ENCODE measurements around the gene TPST2.
A peak's percentile ranks its signal among the peaks of the same experiment; 100 is the strongest.

TPST2 gene

DNA sequence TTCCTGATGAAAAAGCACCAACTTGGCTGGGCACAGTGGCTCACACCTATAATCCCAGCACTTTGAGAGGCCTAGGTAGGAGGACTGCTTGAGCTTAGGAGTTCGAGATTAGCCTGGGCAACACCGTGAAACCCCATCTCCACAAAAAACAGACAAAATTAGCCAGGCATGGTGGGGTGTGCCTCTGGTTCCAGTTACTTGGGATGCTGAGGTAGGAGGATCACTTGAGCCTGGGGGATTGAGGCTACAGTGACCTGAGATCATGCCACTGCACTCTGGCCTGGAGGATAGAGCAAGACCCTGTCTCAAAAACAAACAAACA is 109.4 kb downstream of the TPST2 start:
- no peak for DNase-seq (ENCODE audit: low read depth)
- peak overlapping the region; percentile 55 for H3K4me3 ChIP-seq (ENCODE audit: low read depth, low read length)
- TF ChIP-seq, protein P1, sequence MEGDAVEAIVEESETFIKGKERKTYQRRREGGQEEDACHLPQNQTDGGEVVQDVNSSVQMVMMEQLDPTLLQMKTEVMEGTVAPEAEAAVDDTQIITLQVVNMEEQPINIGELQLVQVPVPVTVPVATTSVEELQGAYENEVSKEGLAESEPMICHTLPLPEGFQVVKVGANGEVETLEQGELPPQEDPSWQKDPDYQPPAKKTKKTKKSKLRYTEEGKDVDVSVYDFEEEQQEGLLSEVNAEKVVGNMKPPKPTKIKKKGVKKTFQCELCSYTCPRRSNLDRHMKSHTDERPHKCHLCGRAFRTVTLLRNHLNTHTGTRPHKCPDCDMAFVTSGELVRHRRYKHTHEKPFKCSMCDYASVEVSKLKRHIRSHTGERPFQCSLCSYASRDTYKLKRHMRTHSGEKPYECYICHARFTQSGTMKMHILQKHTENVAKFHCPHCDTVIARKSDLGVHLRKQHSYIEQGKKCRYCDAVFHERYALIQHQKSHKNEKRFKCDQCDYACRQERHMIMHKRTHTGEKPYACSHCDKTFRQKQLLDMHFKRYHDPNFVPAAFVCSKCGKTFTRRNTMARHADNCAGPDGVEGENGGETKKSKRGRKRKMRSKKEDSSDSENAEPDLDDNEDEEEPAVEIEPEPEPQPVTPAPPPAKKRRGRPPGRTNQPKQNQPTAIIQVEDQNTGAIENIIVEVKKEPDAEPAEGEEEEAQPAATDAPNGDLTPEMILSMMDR (IDR thresholded peaks at IDR 0.05; ENCODE audit: low read depth, low read length, missing control alignments): no peak

DNA sequence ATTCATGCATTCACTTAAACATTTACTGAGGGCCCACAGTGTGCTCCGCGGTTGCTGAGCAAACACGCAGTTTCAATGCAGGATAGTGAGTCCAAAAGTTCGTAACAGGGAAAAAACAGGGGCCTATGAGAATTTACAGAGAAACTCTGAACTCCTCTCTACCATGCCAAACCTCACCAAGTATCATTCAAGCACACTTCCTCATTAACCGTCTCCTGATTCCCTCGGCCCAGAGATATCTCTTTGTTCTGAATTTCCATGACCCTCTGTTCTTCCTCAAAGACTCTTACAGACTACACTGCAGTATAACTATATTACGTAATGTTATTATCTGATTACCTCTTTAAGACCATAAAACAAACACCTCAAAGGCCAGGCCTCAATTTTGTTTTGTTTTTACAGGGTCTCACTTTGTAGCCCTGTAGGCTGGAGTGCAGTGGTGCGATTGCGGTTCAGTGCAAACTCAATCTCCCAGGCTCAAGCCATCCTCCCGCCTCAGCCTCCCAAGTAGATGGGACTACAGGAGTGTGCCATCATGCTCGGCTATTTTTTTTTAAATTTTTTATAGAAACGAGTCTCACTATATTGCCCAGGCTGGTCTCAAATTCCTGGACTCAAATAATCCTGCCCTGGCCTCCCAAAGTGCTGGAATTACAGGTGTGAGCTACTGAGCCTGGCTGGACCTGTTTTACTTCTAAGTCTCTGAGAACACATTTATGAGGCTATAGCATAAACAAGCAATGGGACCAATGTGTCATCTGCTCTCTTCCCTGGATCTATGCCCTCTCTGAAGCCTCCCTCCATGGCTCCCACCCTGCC is 109.9 kb downstream of the TPST2 start:
- H3K4me3 ChIP-seq (ENCODE audit: low read depth, low read length): peak overlapping the region; percentile 55
- TF ChIP-seq, protein P1 (IDR thresholded peaks at IDR 0.05; ENCODE audit: low read depth, low read length, missing control alignments): no peak
- DNase-seq (ENCODE audit: low read depth): no peak

DNA sequence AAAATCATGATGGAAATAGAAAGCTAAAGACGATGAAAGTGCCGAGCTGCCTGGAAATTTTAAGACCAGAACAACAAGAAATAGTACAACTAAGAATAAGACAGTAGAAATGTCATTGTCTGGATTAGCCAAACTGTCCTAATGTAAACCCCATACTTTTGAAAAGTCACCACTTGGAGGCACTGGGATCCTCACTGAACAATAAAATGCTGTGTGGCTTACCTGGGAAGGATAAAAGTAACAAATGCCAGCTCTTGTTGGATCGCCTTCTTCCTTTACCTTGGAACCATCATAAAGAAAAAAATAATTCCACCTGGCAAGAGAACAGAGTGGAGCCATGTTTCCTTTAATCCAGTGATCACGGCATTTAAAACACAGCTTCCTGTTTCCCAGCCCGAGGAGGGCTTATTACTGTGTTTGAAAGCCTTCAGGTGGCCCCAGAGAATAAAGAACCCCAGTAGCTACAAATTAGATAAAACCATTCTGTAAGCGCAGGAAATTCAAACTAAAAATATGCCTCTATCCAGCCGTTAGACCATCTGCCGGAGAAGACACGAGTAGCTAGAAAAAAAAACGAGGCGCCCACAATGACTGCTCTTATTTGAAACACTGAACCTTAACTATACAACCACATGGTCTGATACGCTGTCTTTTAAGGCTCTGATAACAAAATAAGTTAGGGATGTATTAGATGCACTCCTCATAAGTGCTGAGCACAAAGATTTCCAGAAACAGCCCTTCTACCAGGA is 110.7 kb downstream of the TPST2 start:
- DNase-seq (ENCODE audit: low read depth): no peak
- H3K4me3 ChIP-seq (ENCODE audit: low read depth, low read length): peak overlapping the region; percentile 55
- TF ChIP-seq, protein P1 (IDR thresholded peaks at IDR 0.05; ENCODE audit: low read depth, low read length, missing control alignments): peak; percentile 15

DNA sequence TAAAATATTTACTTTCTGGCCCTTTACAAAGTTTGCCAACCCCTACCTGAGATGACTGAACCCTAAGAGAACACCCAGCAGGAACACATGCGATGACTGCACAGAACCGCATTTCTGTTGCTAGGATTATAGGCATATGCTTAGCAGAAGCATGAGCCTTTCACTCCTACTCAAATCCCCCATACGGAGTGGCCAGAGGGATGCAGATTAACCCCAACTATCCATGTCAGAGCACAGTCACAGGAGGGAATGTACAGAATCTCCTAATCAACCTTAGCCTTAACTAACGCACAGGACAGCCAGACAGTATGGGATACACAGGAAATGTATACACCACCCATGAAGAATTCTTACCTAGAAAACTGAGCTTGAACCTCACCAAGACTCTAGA is 112.6 kb downstream of the TPST2 start:
- TF ChIP-seq, protein P1 (IDR thresholded peaks at IDR 0.05; ENCODE audit: low read depth, low read length, missing control alignments): no peak
- H3K4me3 ChIP-seq (ENCODE audit: low read depth, low read length): no peak overlapping the region
- DNase-seq (ENCODE audit: low read depth): no peak

DNA sequence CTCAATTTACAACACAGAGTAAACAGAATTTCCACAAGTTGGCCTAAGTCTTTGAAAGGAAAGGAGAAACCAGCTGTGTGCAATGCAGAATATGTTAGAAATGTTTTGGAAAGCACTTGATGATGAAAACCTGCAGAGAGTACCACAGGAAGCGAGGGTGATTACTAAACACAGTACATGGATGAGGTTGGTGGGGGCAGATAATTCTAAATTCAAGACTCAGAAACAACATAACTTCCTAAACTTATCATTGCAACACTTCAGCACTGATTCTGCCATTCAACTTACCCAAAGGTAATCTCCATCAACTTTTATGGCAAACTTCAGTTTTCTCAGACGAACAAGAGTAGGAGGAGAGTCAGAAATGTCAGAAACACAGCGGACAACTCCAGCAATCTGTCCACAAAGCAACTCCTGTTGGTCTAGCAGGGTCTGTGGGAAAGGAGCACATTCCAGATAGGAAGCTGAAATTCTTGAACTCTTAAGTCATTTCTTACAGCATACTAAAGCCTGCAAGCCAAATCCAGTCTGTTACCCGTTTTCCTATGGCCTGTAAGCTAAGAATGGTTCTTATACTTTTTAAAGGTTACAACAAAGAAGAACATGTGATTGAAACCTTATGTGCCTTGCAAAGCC is 113.1 kb downstream of the TPST2 start:
- H3K4me3 ChIP-seq (ENCODE audit: low read depth, low read length): no peak overlapping the region
- no peak for DNase-seq (ENCODE audit: low read depth)
- TF ChIP-seq, protein P1 (IDR thresholded peaks at IDR 0.05; ENCODE audit: low read depth, low read length, missing control alignments): no peak

DNA sequence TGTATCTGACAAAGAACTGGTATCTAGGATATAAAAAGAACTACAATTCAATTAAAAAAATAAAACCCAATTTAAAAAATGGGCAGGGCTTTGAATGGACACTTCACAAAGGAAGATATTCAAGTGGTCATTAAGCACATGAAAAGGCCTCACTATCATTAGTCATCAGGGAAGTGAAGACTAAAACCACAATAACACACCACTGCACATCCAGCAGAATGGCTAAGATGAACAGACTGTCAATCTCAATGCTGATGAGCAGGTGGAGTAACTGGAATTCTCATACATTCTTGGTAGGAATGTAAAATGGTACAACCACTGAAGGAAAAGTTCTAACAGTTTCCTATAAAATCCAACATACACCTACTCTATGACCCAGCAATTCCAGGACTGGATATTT is 115.2 kb downstream of the TPST2 start:
- no peak for DNase-seq (ENCODE audit: low read depth)
- TF ChIP-seq, protein P1 (IDR thresholded peaks at IDR 0.05; ENCODE audit: low read depth, low read length, missing control alignments): no peak
- no peak overlapping the region for H3K4me3 ChIP-seq (ENCODE audit: low read depth, low read length)
